SIG-M5 treated with dmso at 0.1 percent for 504 hours (cell line): ENCODE measurements around the gene PCSK5.
"Not testable (repeated sequence)": the region's sequence is repeated elsewhere in the genome, so short reads cannot be mapped to it uniquely, and the experiment has no call there.

Source experiments
- DNase-seq: peaks from one replicate; lab custom pipeline; 2025; ENCODE audit not compliant: unreplicated experiment; lab: John Stamatoyannopoulos, UW

The PCSK5 gene

DNA sequence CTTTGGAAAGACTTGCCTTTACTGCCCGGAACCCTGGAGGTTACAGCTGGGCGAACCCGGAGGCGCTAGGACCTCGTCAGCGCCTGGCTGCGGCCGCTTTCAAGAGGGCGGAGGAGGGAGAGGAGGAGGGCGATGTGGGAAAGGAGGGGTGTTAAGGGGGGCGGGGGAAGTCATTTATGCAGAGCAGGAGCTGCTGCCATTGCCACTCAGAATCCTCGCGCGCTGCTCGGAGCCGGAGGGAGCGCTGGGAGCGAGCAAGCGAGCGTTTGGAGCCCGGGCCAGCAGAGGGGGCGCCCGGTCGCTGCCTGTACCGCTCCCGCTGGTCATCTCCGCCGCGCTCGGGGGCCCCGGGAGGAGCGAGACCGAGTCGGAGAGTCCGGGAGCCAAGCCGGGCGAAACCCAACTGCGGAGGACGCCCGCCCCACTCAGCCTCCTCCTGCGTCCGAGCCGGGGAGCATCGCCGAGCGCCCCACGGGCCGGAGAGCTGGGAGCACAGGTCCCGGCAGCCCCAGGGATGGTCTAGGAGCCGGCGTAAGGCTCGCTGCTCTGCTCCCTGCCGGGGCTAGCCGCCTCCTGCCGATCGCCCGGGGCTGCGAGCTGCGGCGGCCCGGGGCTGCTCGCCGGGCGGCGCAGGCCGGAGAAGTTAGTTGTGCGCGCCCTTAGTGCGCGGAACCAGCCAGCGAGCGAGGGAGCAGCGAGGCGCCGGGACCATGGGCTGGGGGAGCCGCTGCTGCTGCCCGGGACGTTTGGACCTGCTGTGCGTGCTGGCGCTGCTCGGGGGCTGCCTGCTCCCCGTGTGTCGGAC is at the start of gene PCSK5:
Gene PCSK5, plus strand, starts transcription at position 202 of the 805 bp plus-strand sequence. Its CDS starts 509 bp downstream, at position 711.
- peak; percentile 37 for DNase-seq

DNA sequence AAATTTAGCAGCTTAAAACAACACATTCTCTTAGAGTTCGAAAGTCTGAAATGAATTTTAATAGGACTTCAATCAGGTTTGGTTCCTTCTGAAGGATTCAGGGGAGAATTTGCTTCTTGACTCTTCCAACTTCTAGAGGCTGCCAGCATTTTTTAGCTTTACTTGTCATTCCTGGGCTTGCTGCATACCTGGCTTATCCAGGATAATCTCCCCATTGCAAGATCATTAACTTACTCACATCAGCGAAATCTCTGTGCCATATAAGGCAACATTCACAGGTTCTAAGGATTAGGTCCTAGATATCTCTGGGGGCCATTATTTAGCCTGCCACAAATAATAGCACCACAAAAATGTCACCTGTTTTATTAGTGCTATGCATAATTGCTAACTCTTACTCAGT is 46.2 kb upstream of the PCSK5 start:
- no peak for DNase-seq

DNA sequence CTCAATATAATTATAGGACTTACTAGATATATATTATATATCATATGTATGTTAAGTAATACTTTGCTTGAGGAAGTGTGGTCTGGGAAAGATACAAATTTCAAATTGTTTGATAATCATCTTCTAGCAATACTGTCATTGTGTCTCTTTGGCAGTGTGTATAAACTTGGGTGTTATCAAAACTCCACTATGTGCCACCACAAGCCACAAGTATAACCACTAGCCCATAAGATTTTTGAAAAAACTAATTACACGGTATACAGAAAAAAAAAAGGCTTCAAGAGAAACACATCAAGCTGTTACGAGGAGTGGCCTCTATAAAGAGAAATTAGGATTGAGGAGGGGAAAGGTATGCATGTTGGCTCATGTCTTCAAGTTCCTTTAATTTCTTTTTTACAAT is 44.7 kb upstream of the PCSK5 start:
- DNase-seq, result no peak

DNA sequence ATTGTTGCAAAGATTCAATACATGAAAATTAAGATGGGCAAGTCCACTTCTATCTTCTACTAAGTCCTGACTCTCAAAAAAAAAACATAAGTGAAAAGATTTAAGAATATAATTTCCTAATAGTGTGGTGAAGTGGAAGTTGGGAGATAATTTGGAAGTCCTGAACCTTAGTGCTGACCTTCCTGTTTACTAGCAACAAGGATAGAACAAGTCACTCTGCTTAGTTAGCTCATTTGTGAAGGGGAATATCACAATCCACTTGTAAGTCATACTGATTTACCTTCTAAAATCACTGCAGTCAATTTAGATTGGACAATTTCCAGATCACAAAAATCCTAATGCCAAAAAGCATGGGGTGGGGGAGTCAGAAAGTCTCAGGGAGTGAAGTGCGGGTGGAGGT is 43.4 kb upstream of the PCSK5 start:
- no peak for DNase-seq

DNA sequence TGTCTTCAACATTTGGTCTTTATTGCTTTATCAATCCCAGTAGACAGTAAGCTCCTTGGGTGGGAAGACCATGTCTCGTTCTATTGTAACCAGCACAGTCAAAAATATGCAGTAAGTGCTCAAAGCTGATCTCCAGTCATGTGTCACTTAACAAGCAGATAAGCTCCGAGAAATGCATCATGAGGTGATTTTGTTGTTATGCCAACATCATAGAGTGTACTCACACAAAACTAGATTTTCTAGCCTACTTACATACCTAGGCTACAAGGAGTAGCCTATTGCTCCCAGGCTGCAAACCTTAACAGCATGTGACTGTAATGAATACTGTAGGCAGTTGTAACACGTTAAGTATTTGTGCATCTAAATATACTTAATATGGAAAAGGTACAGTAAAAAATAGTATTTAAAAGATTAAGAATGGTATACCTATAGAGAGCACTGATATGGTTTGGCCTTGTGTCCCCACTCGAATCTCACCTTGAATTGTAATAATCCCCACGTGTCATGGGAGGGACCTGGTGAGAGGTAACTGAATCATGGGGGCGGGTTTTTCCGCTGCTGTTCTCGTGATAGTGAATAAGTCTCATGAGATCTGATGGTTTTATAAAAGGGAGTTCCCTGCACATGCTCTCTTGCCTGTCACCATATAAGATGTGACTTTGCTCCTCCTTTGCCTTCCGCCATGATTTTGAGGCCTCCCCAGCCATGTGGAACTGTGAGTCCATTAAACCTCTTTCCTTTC is 39.8 kb upstream of the PCSK5 start:
- no peak for DNase-seq

DNA sequence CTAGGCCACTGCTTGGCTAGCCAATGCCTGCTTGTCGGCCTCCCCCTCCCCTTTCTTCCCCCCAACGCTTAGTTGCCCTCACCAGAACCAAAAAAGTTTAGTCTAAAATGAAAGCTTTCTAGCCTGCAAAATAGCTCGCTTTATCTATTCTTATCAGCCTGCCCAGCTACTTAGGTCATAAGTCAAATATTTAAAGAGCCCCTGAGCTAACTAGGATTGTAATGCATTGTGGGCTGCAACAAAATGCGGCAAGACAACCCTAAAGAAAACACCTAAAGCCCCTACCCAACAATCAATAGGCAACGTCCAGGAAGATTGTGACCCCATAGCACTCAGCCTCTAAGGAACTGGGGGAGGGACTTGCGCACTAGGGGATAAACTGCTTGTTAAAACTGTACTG is 38.6 kb upstream of the PCSK5 start:
- no peak for DNase-seq

DNA sequence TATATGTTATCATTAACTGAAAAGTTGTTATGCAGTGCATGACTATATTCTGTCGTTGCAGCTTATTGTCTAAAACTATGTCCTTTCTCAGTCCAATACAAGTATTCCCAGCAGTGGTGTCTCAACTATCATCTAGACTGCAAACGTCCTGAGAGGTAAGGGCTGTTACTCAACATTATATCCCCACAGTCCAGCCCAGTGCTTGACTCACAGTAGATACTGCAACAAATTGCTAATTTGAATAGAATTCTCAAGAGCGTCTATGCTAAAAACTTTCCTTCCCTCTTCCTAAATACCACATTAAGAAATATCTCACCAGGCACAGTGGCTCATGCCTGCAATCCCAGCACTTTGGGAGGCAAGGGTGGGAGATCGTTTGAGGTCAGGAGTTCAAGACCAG is 37.7 kb upstream of the PCSK5 start:
- DNase-seq, result no peak

DNA sequence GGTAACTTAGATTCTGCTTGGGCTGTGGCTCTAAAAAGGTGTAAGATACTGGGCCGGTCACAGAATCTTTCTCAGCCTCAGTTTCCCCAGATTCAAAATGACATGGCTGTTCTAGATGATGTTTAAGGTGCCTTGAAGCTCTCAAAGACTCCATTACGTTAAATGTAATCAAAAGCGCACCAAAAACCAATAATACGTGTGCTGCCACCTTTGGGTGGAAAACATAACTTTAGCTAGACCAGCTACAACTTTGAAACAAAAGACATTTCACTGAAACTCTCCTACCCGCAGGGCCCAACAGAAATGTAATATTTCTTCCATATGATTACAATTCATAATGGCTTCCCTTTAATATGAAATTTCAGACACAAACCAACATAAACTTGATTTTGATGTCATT is 35.0 kb upstream of the PCSK5 start:
- DNase-seq, result peak; percentile 16

DNA sequence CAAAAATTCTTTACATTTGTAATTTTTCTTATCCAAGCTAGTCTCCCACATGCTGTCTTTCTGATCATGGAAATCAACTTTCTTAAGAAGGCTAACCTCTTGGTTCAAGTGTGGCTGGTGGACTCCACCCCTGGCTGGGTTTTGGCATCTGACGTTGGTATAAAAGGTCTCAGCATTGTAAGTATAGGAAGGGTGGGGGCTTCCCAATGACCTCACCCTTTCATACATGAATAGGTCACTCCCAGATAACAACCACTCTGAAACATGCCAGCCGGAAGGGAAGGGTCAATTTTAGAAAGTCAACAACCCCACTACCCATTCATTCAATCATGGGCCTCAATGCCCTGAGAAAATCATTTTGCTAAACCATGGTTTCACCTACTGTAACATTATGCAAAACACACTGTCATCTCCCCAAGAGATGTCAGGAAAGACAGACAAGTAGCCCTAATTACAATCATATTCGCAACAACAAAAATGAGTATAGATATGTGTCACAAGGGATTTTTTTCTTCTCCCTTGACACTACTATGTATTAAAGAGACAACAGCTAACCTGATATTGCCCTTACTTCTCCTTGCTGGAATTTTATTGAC is 31.9 kb upstream of the PCSK5 start:
- no peak for DNase-seq

DNA sequence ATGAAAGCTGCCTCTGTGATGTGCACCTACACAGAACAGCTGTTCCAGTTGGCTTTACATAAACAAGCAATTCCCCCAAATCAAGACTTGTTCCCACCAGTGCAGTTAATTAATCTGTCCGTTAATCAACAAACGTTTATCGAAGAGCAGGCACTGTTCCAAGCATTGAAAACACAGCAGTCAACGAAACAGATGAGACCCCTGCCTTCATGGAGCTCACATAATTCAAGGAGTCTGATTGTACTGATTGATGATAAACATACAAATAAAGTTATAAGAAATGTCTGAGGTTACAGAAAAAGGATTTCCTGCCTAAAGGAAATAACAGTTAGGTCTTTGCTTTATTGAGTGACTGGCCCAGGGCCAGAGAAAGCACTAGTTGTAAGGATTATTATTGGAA is 26.2 kb upstream of the PCSK5 start:
- no peak for DNase-seq

DNA sequence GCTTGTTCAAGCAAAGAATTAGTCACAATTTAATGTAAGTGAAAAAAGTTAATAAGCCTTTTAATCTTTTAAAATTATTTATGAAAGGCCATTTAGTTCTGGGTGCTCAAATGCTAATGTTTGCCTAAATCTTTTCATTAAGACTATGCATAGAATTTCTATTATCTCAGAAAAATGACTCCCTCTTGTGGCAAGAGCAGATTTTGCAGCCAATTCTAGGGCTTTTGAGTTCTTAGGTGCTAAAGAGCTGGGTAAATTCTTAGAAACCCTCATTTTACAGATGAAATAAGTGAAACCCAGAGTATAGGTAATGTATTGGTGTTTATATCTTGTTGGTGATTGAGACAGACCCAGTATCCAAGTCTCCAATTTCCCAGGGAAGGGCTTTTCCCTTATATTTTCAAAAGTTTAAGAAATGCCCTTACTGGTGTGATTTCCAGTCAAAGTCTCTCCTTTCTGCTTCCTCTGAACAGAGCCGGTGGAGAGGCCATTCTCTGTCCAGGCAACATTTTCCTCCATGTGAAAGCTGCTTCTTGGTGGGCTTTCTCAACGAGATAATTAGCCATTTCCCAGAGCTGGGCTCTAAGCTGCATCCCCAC is 24.1 kb upstream of the PCSK5 start:
- DNase-seq, result peak; percentile 17

DNA sequence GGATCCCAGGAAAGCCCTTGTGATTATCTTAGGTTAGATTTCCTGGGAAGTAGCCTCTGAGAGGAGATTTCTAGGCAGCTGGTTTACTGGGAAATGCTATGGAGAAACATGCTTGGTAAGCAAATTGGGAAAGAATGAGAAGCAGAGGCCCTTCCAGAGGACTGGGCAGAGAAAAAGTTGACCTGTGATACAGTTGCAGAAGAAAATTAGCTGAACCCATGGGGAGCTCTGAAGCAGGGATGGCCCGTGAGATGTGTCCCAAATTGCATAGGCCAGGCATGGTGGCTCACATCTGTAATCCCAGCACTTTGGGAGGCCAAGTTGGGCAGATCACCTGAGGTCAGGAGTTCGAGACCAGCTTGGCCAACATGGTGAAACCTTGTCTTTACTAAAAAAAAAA is 21.9 kb upstream of the PCSK5 start:
- DNase-seq, result not testable (repeated sequence)

DNA sequence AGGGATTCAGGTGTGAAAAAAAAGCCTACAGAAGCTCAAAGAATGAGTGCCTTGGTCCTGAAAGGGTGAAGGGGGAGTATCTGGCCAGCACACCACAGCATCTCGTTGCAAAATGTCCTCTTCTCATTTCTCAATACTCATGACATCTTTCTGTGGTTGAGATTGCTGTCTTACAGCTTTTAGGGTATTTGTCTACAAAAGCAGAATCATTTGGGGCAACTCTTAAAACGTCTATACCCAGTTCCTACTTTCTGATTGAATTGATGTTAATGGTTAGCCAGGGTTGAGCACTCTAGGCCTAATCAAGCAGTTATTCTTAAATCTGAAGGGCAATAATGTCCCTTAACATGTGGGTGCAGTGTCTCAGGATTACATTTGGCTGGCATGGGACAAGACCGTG is 21.2 kb upstream of the PCSK5 start:
- peak; percentile 51 for DNase-seq

DNA sequence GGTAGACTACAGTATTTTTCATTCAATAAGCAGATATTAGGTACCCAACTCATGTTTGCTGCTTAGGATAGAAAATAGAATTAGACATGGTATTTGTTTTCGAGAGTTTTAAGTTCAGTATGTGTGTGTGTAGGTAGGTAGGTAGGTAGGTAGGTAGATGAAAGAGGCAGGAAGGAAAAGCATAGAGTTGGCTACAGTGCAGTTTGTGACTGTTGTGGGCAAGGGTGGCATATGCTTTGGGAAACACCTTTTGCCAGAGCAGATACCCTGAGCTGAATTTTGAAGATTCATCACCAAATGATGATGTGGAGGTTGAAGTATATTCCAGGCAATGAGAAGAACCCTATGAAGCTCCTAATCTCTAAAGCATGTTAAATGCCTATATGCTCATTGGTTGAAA is 20.0 kb upstream of the PCSK5 start:
- no peak for DNase-seq

DNA sequence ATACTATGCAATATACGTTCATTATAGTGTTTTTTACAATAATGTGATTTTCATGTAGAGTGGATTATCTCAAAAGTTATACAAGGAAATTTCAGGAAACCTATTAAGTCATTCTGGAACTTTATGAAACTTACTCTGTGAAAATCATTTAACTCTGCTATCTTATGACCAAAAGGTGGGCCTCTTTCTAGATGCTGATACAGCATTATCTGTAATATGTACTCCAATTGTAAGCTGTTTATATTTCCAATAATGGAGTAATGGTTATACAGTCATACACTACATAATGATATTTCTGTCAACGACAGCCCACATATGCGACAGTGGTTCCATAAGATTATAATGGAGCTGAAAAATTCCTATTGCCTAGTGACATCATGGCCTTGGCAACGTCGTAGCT is 18.8 kb upstream of the PCSK5 start:
- no peak for DNase-seq

DNA sequence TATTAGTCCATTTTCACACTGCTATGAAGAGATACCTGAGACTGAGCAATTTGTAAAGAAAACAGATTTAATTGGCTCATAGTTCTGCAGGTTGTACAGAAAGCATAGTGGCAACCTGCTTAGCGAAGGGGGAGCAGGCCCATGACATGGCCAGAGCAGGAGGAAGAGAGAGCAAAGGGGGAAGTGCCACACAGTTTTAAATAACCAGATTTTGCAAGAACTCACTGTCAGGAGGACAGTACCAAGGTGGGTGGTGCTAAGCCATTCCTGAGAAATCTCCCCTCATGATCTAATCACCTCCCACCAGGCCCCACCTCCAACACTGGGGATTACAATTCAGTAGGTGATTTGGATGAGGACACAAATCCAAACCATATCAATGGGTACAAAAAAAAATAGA is 16.8 kb upstream of the PCSK5 start:
- DNase-seq, result no peak

DNA sequence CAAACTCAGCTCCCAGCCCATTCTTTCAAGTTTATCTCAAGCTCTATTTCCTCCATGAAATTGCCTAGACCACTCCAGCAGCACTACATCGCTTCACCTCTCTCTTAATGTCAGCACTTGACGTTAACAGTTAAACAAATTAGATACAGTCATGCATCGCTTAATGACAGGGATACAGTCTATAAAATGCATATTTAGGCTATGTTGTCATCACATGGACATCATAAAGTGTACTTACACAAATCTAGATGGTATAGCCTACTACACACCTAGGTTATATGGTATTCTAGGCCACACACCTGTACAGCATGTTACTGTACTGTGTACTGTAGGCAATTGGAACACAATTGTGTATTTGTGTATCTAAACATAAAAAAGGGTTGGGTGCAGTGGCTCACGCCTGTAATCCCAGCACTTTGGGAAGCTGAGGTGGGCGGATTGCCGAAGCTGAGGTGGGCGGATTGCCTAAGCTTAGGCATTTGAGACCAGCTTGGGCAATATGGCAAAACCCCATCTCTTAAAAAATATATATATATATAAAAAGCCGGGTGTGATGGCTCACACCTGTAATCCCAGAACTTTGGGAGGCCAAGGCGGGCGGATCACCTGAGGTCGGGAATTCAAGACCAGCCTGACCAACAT is 13.4 kb upstream of the PCSK5 start:
- DNase-seq, result no peak

DNA sequence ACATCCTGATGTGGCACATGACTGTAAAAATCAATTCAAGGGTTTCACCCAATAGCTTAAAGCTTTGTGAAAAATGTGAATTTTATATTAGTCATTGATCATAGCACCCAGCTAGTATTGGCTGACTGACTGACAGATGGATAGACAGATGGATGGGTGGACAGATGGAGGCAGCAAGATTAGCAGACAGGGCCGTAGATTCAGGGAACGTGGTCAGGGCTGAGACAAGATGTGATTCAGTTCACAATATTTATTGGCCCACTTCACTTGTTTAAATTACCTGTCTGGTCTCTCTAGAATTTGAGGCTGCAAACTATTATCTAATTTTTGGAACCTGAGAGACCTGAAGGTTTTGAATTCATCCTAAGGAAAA is 12.0 kb upstream of the PCSK5 start:
- DNase-seq, result no peak

DNA sequence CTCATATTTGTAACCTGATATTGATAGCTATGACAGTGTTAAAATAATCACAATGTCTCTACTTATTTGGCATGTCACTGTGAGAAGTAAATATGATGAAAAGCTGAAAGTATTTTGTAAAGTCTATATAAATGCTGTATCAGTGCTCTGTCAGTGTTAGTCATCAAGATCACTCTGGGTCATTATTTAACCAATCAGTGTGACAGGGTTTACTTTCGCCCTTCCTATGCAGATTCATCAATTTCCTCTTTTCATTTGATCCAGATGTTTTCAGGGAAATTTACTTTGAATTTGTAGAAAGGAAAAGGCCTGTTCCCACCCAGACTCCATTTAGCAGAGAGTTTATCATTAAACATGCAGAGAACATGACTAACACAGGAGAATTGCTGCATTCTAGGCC is 9.9 kb upstream of the PCSK5 start:
- no peak for DNase-seq

DNA sequence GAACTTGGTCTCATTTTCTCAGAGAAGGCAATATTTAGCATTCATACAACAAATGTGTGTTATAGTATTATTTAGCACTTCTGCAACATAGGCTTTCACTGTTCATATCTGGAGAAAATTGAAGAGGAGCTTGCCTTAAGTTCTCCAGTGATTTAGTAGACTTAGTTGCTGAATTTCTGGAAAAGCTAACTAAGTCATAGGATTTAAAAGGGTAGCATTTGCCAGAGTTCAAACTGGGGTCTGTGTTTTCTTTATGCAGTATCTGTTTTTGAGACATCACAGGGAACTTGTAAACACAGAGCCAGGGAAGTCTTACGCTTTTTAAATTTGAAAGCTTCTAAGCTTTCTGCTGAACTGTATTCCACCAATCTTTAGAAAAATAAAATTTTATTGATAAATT is 8.7 kb upstream of the PCSK5 start:
- DNase-seq, result no peak

DNA sequence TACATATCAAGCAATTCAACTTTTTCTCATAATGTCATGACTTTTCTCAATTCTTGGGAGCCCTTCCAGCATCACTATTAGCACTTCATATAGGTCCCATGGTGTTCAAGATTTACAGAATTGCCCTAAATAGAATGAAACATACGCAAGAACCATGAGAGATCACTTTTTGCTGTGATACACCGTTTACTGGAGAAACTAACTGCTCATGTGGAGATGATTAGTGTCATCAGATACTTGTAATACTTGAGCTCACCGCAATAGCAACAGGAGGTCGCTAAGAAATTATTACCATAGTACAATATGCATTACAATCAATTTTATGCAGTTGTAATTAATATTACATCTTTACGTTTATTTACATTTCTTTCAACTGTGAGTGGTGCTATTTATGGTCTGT is 4.8 kb upstream of the PCSK5 start:
- no peak for DNase-seq
